Hepatocyte (in vitro differentiated cells): ENCODE measurements around the gene HPCAL4. TPM values are rescaled to one million over a fixed set of nuclear protein-coding genes. Genes with fewer than 3 reads are reported as not detected.

ENCODE experiments used
- DNase-seq: peaks from one replicate; pipeline ENCODE4 v3.0.0-alpha.2; 2016; ENCODE audit warnings: low spot score
- H2AFZ ChIP-seq: fragments of 200-600 bp; sonication (generic); 2 replicates; pipeline ENCODE4 v1.6.0; 2016; ENCODE audit warnings: antibody characterized with exemption, mild to moderate bottlenecking
- H3K27ac ChIP-seq: fragments of 200-600 bp; sonication (generic); 2 replicates; pipeline ENCODE4 v1.5.1; 2016; ENCODE audit warnings: mild to moderate bottlenecking
- H3K27me3 ChIP-seq: fragments of 200-600 bp; sonication (generic); 2 replicates; pipeline ENCODE4 v1.6.1; 2016
- H3K36me3 ChIP-seq: fragments of 200-600 bp; sonication (generic); replicated peaks from 2 replicates; pipeline ENCODE4 v1.5.1; 2016; ENCODE audit warnings: low read depth; ENCODE audit not compliant: insufficient read depth
- H3K4me1 ChIP-seq: fragments of 200-600 bp; sonication (generic); 2 replicates; pipeline ENCODE4 v1.5.1; 2016; ENCODE audit warnings: mild to moderate bottlenecking, moderate library complexity; ENCODE audit not compliant: insufficient read depth
- H3K4me2 ChIP-seq: fragments of 200-600 bp; sonication (generic); 2 replicates; pipeline ENCODE4 v1.6.0; 2016
- H3K4me3 ChIP-seq: fragments of 200-600 bp; sonication (generic); 2 replicates; pipeline ENCODE4 v1.5.1; 2016; ENCODE audit warnings: mild to moderate bottlenecking
- H3K79me2 ChIP-seq: fragments of 200-600 bp; sonication (generic); 2 replicates; pipeline ENCODE4 v1.6.0; 2017; ENCODE audit warnings: mild to moderate bottlenecking
- H3K9me2 ChIP-seq: fragments of 200-600 bp; sonication (generic); replicated peaks from 2 replicates; pipeline ENCODE4 v1.6.0; 2017; ENCODE audit warnings: mild to moderate bottlenecking; ENCODE audit not compliant: insufficient read depth
- H3K9me3 ChIP-seq: fragments of 200-600 bp; sonication (generic); 2 replicates; pipeline ENCODE4 v1.5.1; 2016; ENCODE audit warnings: low read depth, mild to moderate bottlenecking
- H4K20me1 ChIP-seq: fragments of 200-600 bp; sonication (generic); 2 replicates; pipeline ENCODE4 v1.6.0; 2016; ENCODE audit warnings: mild to moderate bottlenecking; ENCODE audit not compliant: insufficient read depth, poor library complexity, severe bottlenecking
- CTCF ChIP-seq: fragments of 200-600 bp; sonication (generic); IDR thresholded peaks from 2 replicates; pipeline ENCODE4 v1.5.1; 2016; ENCODE audit warnings: antibody characterized with exemption, mild to moderate bottlenecking; ENCODE audit not compliant: poor library complexity
- EZH2 ChIP-seq: fragments of 200-600 bp; sonication (generic); IDR thresholded peaks from 2 replicates; pipeline ENCODE4 v1.6.1; 2016; ENCODE audit warnings: antibody characterized with exemption, mild to moderate bottlenecking, borderline replicate concordance
- EZH2phosphoT487 ChIP-seq: fragments of 200-600 bp; sonication (generic); IDR thresholded peaks from one replicate; pipeline ENCODE4 v1.6.1; 2018; ENCODE audit warnings: antibody characterized with exemption, mild to moderate bottlenecking, low read depth, moderate library complexity; ENCODE audit not compliant: unreplicated experiment, severe bottlenecking
- WGBS: methylation state at CpG from one replicate; pipeline ENCODE4 v1.1.6; 2016; ENCODE audit warnings: low lambda C conversion rate; ENCODE audit errors: missing lambda C conversion rate; 5-methylcytosine and 5-hydroxymethylcytosine counted together
- polyA plus RNA-seq: library from polyadenylated mRNA; unstranded; fragments of >200 nt; fragmentation: Nextera tagmentation; extraction: Ambion mirVana; gene quantifications from 2 replicates; pipeline ENCODE4 v1.2.1, GENCODE V29; 2016
- small RNA-seq: library from RNA; depleted of rRNA; stranded (forward); fragments of <200 nt; gene quantifications from one replicate; pipeline ENCODE3, GENCODE V24; 2014
- total RNA-seq: library from RNA; depleted of rRNA; stranded (reverse); fragments of >200 nt; gene quantifications from 2 replicates; pipeline ENCODE4 v1.2.3, GENCODE V29; 2014

Gene HPCAL4
- total and polyA plus RNA-seq, 2 experiments from 2014 or later, result 13.8 to 15.8 TPM

GRCh38 chr1:39628807-39629350, 62.4 kb downstream of the HPCAL4 start:
- peaks cover 6% of the 10 kb centered on the region for H3K4me1 ChIP-seq
- 98% methylated on average over 11 of the region's 11 CpGs for WGBS

More at GRCh38 chr1:39628807-39629350, 62.4 kb downstream of the HPCAL4 start:
- H3K9me3 ChIP-seq, result no peaks in the 10 kb centered on the region
- no peaks in the 10 kb centered on the region for H3K36me3 ChIP-seq
- TF ChIP-seq CTCF, result no peak
- no peak for TF ChIP-seq EZH2phosphoT487
- no peak for TF ChIP-seq EZH2
- DNase-seq, result no peak
- H3K9me2 ChIP-seq, result no peaks in the 10 kb centered on the region
- H3K27me3 ChIP-seq, result peaks cover 26% of the 10 kb centered on the region
- H3K79me2 ChIP-seq, result no peaks in the 10 kb centered on the region
- no peak overlapping the region for H3K4me3 ChIP-seq
- H4K20me1 ChIP-seq, result no peaks in the 10 kb centered on the region
- H3K27ac ChIP-seq, result no peak overlapping the region
- H2AFZ ChIP-seq, result no peak overlapping the region
- H3K4me2 ChIP-seq, result no peak overlapping the region

Small RNA genes within 50 kb of the gene (small RNA-seq; reads per million reads assigned to genes)
- not detected for gene RNU7-121P

Other genes with a start within 250 kb of the HPCAL4 start
- 1.4 and 2.8 TPM in 2 replicates for gene BMP8A, start 199.8 kb downstream of the HPCAL4 start, total RNA-seq
- 0.91 and 1.2 TPM in 2 replicates for gene BMP8A, start 199.8 kb downstream of the HPCAL4 start, polyA plus RNA-seq
- gene PABPC4, start 114.6 kb downstream of the HPCAL4 start, total RNA-seq, result 100 and 130 TPM in 2 replicates
- 71.5 and 82.3 TPM in 2 replicates for gene PABPC4, start 114.6 kb downstream of the HPCAL4 start, polyA plus RNA-seq
- 9.0 and 10.9 TPM in 2 replicates for gene HEYL, start 51.8 kb downstream of the HPCAL4 start, total RNA-seq
- gene HEYL, start 51.8 kb downstream of the HPCAL4 start, polyA plus RNA-seq, result 17.9 and 24.8 TPM in 2 replicates
- 2.1 and 5.1 TPM in 2 replicates for gene NT5C1A, start 19.3 kb downstream of the HPCAL4 start, total RNA-seq
- gene NT5C1A, start 19.3 kb downstream of the HPCAL4 start, polyA plus RNA-seq, result 1.0 and 1.8 TPM in 2 replicates
- 35.5 and 42.6 TPM in 2 replicates for gene PPIE, start 47.4 kb upstream of the HPCAL4 start, total RNA-seq
- 61.2 and 77.3 TPM in 2 replicates for gene PPIE, start 47.4 kb upstream of the HPCAL4 start, polyA plus RNA-seq
- gene OXCT2, start 79.9 kb upstream of the HPCAL4 start, total RNA-seq, result 0.60 and 1.8 TPM in 2 replicates
- 0.25 and 0.39 TPM in 2 replicates for gene OXCT2, start 79.9 kb upstream of the HPCAL4 start, polyA plus RNA-seq
- 5.5 and 7.6 TPM in 2 replicates for gene BMP8B, start 97.4 kb upstream of the HPCAL4 start, total RNA-seq
- gene BMP8B, start 97.4 kb upstream of the HPCAL4 start, polyA plus RNA-seq, result 1.9 and 3.1 TPM in 2 replicates
- gene TRIT1, start 192.1 kb upstream of the HPCAL4 start, total RNA-seq, result 17.2 and 20.0 TPM in 2 replicates
- gene TRIT1, start 192.1 kb upstream of the HPCAL4 start, polyA plus RNA-seq, result 16.6 and 19.7 TPM in 2 replicates
- 6.3 and 10.6 TPM in 2 replicates for gene MYCL, start 210.5 kb upstream of the HPCAL4 start, total RNA-seq
- gene MYCL, start 210.5 kb upstream of the HPCAL4 start, polyA plus RNA-seq, result 7.3 and 7.8 TPM in 2 replicates